ENCODE results near the gene FHOD3.

Gene FHOD3

DNA sequence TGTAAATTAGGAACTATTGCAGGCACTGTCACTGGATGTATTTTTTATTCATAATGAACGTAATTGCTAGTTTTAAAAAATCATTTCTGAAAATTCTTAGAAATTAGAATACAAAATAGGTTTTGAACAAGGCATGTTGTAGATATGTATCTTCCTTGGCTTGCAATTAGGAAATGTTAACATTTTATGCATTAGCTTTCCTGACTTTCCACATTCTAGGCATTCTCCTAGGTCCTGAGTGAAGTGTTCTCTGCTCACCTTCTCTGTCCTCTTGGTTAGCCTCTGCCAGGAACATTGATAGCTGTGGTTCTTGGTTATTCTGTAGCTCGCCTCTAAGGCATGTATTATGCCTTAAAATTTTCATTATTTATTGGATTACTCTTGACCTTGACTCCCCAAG lies 130.3 kb downstream of the FHOD3 start:
- no peak overlapping the region for H3K4me3 ChIP-seq (ENCODE audit: low read depth, low read length)
- no peak for DNase-seq (ENCODE audit: low read depth)
- TF ChIP-seq, protein P1, sequence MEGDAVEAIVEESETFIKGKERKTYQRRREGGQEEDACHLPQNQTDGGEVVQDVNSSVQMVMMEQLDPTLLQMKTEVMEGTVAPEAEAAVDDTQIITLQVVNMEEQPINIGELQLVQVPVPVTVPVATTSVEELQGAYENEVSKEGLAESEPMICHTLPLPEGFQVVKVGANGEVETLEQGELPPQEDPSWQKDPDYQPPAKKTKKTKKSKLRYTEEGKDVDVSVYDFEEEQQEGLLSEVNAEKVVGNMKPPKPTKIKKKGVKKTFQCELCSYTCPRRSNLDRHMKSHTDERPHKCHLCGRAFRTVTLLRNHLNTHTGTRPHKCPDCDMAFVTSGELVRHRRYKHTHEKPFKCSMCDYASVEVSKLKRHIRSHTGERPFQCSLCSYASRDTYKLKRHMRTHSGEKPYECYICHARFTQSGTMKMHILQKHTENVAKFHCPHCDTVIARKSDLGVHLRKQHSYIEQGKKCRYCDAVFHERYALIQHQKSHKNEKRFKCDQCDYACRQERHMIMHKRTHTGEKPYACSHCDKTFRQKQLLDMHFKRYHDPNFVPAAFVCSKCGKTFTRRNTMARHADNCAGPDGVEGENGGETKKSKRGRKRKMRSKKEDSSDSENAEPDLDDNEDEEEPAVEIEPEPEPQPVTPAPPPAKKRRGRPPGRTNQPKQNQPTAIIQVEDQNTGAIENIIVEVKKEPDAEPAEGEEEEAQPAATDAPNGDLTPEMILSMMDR (IDR thresholded peaks at IDR 0.05; ENCODE audit: control insufficient read depth, extremely low read depth, insufficient read depth): no peak

DNA sequence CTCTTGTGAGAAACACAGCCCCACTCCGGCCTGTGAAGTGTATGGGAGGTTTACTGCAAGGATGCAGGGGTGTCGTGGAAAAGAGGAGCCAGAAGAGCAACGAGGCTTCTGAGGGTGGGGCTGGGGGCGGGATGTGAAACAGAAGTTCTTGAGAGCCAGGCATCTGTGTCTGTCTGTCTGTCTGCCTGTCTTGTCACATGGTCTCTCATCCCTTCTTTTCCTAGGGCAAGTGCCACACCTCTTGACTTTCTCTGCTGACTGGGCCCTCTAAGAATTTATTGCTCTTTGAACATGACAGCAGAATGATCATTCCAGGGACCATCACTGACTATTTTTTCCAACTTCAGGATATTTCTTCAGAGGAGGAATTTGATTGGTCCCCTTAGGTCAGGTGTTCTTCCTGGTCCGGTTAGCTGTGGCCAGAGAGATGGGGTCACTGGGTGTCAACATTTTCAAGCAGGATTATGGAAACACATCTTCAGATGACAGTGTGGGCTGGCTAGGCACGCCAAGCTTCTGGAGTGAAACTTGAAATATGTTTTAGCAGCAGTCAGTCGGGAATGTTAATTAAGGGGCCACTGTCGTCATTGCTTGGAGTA lies 131.0 kb downstream of the FHOD3 start:
- DNase-seq (ENCODE audit: low read depth): no peak
- TF ChIP-seq, protein P1 (IDR thresholded peaks at IDR 0.05; ENCODE audit: control insufficient read depth, extremely low read depth, insufficient read depth): no peak

DNA sequence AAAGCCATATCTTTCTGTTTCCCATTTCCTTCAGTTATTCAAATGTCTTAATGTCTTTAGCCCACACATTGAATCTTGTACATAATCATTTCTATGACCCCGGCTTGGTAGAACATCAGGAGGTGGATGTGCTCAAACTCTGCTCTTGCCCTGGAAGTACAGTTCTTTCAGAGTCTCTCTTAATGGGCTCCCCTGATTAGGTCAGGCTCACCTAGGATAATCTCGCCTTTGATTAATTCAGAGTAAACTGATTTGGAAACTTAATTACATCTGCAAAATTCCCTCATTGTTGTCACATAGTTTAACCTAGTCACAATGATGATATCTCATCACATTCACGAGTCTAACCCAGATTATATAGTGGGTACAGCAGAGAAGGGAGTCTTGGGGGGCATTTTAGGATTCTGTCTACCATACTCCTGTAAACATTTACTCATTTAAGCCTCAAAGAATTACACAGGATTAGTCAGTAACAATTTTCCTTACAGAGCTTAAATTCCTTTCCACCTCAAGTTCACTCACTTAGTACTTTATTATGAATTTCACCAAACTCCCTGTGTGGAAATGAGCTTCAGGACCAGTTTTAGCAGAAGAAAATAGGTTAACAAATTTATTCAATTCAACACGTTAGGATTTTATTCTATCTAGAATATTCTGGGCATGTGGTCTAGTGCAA lies 135.5 kb downstream of the FHOD3 start:
- H3K4me3 ChIP-seq (ENCODE audit: low read depth, low read length): no peak overlapping the region
- no peak for DNase-seq (ENCODE audit: low read depth)
- TF ChIP-seq, protein P1 (IDR thresholded peaks at IDR 0.05; ENCODE audit: control insufficient read depth, extremely low read depth, insufficient read depth): no peak

More for the DNA sequence above, 131.0 kb downstream of the FHOD3 start:
- H3K4me3 ChIP-seq (ENCODE audit: low read depth, low read length): no peak overlapping the region

DNA sequence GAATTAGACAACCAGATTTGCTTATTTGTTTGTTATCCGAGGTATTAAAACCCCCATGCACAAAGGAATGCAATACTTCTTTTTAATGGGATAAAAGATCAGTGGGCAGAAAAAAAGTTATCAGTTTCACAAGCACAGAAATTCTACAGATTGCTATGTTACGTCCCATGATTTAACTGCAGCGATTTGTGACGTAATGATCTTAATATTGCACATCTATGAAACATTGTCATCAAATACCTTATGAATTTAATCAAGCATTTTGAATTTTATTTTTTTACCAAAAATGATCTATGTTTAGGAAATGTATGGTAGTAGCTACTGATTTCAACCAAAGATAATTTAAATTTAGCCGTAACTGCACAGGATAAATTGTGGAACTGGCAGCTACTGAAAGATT lies 138.9 kb downstream of the FHOD3 start:
- no peak overlapping the region for H3K4me3 ChIP-seq (ENCODE audit: low read depth, low read length)
- no peak for DNase-seq (ENCODE audit: low read depth)
- TF ChIP-seq, protein P1 (IDR thresholded peaks at IDR 0.05; ENCODE audit: control insufficient read depth, extremely low read depth, insufficient read depth): no peak

DNA sequence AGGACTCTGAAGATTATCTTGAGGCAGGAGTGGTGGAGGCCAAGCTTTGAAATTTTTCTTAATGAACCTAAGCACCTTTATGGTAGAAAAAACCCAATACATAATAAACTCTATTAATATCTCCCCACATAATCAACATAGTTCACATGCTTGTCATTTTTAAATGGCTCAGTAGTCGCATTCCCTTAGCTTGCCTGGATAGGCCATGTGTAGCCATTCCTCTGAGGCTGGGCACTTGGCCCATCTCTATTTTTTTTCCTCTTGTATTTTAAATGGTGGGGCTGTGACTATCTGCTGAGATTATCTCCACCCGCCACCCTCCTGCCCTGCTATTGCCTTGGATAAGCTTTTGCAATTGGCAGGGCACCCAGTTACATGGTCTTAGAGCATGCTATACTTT lies 143.1 kb downstream of the FHOD3 start:
- TF ChIP-seq, protein P1 (IDR thresholded peaks at IDR 0.05; ENCODE audit: control insufficient read depth, extremely low read depth, insufficient read depth): no peak
- H3K4me3 ChIP-seq (ENCODE audit: low read depth, low read length): no peak overlapping the region
- DNase-seq (ENCODE audit: low read depth): no peak

DNA sequence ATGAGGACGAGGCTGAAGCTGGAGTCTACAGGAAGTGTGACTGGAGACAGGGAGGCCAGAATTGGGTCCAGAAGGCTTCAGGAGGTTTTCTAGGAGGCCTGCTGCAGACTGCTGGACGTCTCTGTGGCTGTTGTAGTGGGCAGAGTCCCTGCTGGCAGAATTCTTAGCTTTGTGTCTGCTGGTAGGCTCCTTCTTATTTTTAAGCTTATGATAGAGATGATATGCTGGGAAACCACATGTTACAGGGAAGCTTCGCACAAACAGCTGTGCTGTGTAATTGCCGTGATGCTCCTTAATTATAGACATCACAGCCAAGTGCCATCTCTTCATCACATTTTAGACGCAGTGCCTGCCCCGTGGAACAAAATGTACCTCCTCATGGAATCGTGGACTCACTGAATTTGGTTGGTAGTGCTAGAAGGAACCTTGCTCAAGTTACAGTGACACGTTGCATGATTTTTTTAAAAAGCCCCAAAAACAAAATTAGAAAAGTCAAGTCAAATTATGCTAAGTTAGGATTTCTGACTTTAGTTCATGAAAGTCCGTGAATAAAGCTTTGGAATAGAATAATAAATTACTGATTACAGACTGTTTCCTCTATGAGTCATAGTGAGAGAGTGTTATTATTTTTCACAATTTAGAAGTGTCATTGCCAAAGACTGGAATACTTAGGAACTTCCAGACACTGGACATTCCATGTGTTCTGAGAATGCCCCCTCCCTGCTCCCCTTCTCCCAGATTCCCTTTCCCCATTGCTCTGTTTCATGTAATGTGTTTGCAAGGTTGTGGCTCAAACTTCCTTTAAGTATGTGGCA lies 144.1 kb downstream of the FHOD3 start:
- DNase-seq (ENCODE audit: low read depth): no peak
- TF ChIP-seq, protein P1 (IDR thresholded peaks at IDR 0.05; ENCODE audit: control insufficient read depth, extremely low read depth, insufficient read depth): no peak
- no peak overlapping the region for H3K4me3 ChIP-seq (ENCODE audit: low read depth, low read length)

All from LNCaP clone FGC (cell line).